Measurements from ENCODE around the gene SLC25A13. TPM values are rescaled to one million over a fixed set of nuclear protein-coding genes. Genes with fewer than 3 reads are reported as not detected.

The SLC25A13 gene
- total and polyA plus RNA-seq, 2 of the 4 experiments (the other 2 are of a cell fraction) = 7.4 to 11.7 TPM

GRCh38 chr7:96344236-96344635 lies 22.3 kb upstream of the SLC25A13 start:
- CTCF ChIA-PET = interaction anchor here (0.6 kb wide), 1 partner anchor 1668 kb away, joined by 3 read pairs; no protein-coding TSS in a partner anchor
- Histone ChIP-seq H3K27me3 (ENCODE audit: control insufficient read depth, insufficient read depth, low read length) (no peaks in the 10 kb centered on the region), H3K18ac (ENCODE audit: low read depth, low read length) (no peak overlapping the region), H3K56ac (ENCODE audit: extremely low read depth, insufficient read depth, low read length) (no peak overlapping the region), H2BK15ac (ENCODE audit: low read depth, low read length) (no peak overlapping the region), H3K79me1 (ENCODE audit: low read depth in 1 of 2, low read length in 2 of 2) (no peaks in the 10 kb centered on the region), H4K8ac (ENCODE audit: low read depth in 2 of 2, low read length in 2 of 2) (no peak overlapping the region), H4K5ac (ENCODE audit: low read depth, low read length) (no peak overlapping the region), H3K9me3 (ENCODE audit: control insufficient read depth, insufficient read depth, low read length) (no peaks in the 10 kb centered on the region), H3K4me3 (ENCODE audit: insufficient read depth, low read depth, low read length) (no peak overlapping the region), H3K4ac (ENCODE audit: low read depth, low read length) (no peak overlapping the region), H3K23ac (ENCODE audit: low read depth, low read length) (no peak overlapping the region), H2AK5ac (ENCODE audit: low read depth, low read length) (no peak overlapping the region), H3K27ac (ENCODE audit: insufficient read depth, low read length) (no peak overlapping the region), H3K4me2 (ENCODE audit: low read depth, low read length) (no peak overlapping the region), H2AK9ac (replicated peaks; ENCODE audit: low read depth, low read length, poor library complexity) (no peak overlapping the region), H2BK120ac (ENCODE audit: low read depth, low read length) (no peak overlapping the region), H4K91ac (ENCODE audit: insufficient read depth, low read depth, low read length) (no peak overlapping the region), H3K14ac (replicated peaks; ENCODE audit: low read depth, low read length) (no peak overlapping the region), H3K4me1 (ENCODE audit: control insufficient read depth, insufficient read depth, low read length) (no peaks in the 10 kb centered on the region), H3K9me1 (ENCODE audit: insufficient read depth, low read length) (no peaks in the 10 kb centered on the region), H2AFZ (replicated peaks; ENCODE audit: low read length, poor library complexity) (no peak overlapping the region), H3K9ac (ENCODE audit: low read depth, low read length) (no peak overlapping the region), H2BK5ac (ENCODE audit: low read depth, low read length, poor library complexity, severe bottlenecking) (no peak overlapping the region), H3K36me3 (ENCODE audit: control insufficient read depth, insufficient read depth, low read length) (no peaks in the 10 kb centered on the region), H4K20me1 (ENCODE audit: insufficient read depth, low read length) (no peaks in the 10 kb centered on the region), H2BK20ac (ENCODE audit: low read depth, low read length) (no peak overlapping the region)
- in situ Hi-C loops (cut with MboI; ENCODE audit: low sequenced_read_pairs) = no loop called here
- no TSS peak for BruUV-seq (replicated peaks)
- WGBS, 2 experiments (ENCODE audit: extremely low coverage in 2 of 2, insufficient read length in 1 of 2) = no CpG with 5 or more reads among the region's 2 CpGs
- ATAC-seq (ENCODE audit: low read depth) (no peak), DNase-seq (no peak)
- dilution Hi-C loops (cut with HindIII; ENCODE audit: low sequenced_read_pairs, unreplicated experiment) = no loop called here
- intact Hi-C loops (cut with micrococcal nuclease) = no loop called here
- TF ChIP-seq MAZ (IDR thresholded peaks at IDR 0.05; ENCODE audit: borderline replicate concordance, low read depth, low read length) (no peak), POLR2A (IDR thresholded peaks at IDR 0.05; ENCODE audit: low read depth, low read length) (no peak), RFX5 (IDR thresholded peaks at IDR 0.05; ENCODE audit: low read depth, low read length) (no peak), RCOR1 (IDR thresholded peaks at IDR 0.05; ENCODE audit: insufficient replicate concordance, low read length) (no peak), BHLHE40 (IDR thresholded peaks at IDR 0.05; ENCODE audit: low read depth, low read length) (no peak), SMC3 (IDR thresholded peaks at IDR 0.05; ENCODE audit: low read depth, low read length) (no peak), MXI1 (IDR thresholded peaks at IDR 0.05; ENCODE audit: borderline replicate concordance, low read depth, low read length) (no peak), CEBPB (IDR thresholded peaks at IDR 0.05; ENCODE audit: low read depth, low read length) (no peak)
- TF ChIP-seq, protein P1, sequence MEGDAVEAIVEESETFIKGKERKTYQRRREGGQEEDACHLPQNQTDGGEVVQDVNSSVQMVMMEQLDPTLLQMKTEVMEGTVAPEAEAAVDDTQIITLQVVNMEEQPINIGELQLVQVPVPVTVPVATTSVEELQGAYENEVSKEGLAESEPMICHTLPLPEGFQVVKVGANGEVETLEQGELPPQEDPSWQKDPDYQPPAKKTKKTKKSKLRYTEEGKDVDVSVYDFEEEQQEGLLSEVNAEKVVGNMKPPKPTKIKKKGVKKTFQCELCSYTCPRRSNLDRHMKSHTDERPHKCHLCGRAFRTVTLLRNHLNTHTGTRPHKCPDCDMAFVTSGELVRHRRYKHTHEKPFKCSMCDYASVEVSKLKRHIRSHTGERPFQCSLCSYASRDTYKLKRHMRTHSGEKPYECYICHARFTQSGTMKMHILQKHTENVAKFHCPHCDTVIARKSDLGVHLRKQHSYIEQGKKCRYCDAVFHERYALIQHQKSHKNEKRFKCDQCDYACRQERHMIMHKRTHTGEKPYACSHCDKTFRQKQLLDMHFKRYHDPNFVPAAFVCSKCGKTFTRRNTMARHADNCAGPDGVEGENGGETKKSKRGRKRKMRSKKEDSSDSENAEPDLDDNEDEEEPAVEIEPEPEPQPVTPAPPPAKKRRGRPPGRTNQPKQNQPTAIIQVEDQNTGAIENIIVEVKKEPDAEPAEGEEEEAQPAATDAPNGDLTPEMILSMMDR (conservative IDR thresholded peaks at IDR 0.05; ENCODE audit: low read depth, low read length) = no peak
- TF ChIP-seq, protein P2, sequence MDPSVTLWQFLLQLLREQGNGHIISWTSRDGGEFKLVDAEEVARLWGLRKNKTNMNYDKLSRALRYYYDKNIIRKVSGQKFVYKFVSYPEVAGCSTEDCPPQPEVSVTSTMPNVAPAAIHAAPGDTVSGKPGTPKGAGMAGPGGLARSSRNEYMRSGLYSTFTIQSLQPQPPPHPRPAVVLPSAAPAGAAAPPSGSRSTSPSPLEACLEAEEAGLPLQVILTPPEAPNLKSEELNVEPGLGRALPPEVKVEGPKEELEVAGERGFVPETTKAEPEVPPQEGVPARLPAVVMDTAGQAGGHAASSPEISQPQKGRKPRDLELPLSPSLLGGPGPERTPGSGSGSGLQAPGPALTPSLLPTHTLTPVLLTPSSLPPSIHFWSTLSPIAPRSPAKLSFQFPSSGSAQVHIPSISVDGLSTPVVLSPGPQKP (IDR thresholded peaks at IDR 0.05; ENCODE audit: borderline replicate concordance, low read depth, low read length) = no peak
- POLR2A ChIA-PET (ENCODE audit: unreplicated experiment) = no interaction called here

Measured in IMR-90 (cell line).